GM19395 (cell line): ENCODE measurements around the gene MAST4.

ENCODE experiments used
- ATAC-seq: cut with Tn5 transposase; IDR thresholded peaks from one replicate; pipeline ENCODE4 v1.9.1; 2021; ENCODE audit warnings: mild to moderate bottlenecking, moderate library complexity; ENCODE audit not compliant: unreplicated experiment

Gene MAST4

GRCh38 chr5:66982056-66982387 lies 385.8 kb downstream of the MAST4 start:
- no peak for ATAC-seq

GRCh38 chr5:66982470-66982869 lies 386.3 kb downstream of the MAST4 start:
- no peak for ATAC-seq

GRCh38 chr5:66985417-66985816 lies 389.2 kb downstream of the MAST4 start:
- no peak for ATAC-seq

GRCh38 chr5:66986009-66986408 lies 389.8 kb downstream of the MAST4 start:
- ATAC-seq = no peak

GRCh38 chr5:66986534-66986933 lies 390.3 kb downstream of the MAST4 start:
- ATAC-seq = no peak

GRCh38 chr5:66987126-66987525 lies 390.9 kb downstream of the MAST4 start:
- no peak for ATAC-seq

GRCh38 chr5:66987540-66987939 lies 391.3 kb downstream of the MAST4 start:
- ATAC-seq = no peak

- ATAC-seq = peak; percentile 76
These were observed 392.0 kb downstream of the MAST4 start for GRCh38 chr5:66987949-66988838.

- ATAC-seq = no peak
These were observed 393.1 kb downstream of the MAST4 start for GRCh38 chr5:66989286-66989685.

- ATAC-seq = no peak
These were observed 393.6 kb downstream of the MAST4 start for GRCh38 chr5:66989781-66990180.

- ATAC-seq = no peak
These were observed 395.6 kb downstream of the MAST4 start for GRCh38 chr5:66991746-66992145.

- ATAC-seq = no peak
These were observed 396.4 kb downstream of the MAST4 start for GRCh38 chr5:66992547-66992946.

GRCh38 chr5:66993448-66993847 lies 397.3 kb downstream of the MAST4 start:
- no peak for ATAC-seq

GRCh38 chr5:66993882-66994281 lies 397.7 kb downstream of the MAST4 start:
- no peak for ATAC-seq

- ATAC-seq = no peak
These were observed 398.6 kb downstream of the MAST4 start for GRCh38 chr5:66994790-66995189.

GRCh38 chr5:67000794-67001475 lies 404.7 kb downstream of the MAST4 start:
- ATAC-seq = no peak

GRCh38 chr5:67002832-67003684 lies 406.9 kb downstream of the MAST4 start:
- no peak for ATAC-seq

- ATAC-seq = no peak
These were observed 407.4 kb downstream of the MAST4 start for GRCh38 chr5:67003685-67003934.

- ATAC-seq = peak; percentile 69
These were observed 407.9 kb downstream of the MAST4 start for GRCh38 chr5:67003935-67004729.

GRCh38 chr5:67004730-67005350 lies 408.6 kb downstream of the MAST4 start:
- no peak for ATAC-seq
